NCI-H82 (cell line): ENCODE results near the gene PLGRKT.
"Not testable (repeated sequence)": the region's sequence is repeated elsewhere in the genome, so short reads cannot be mapped to it uniquely, and the experiment has no call there.

ENCODE experiments used
- DNase-seq: peaks from one replicate; lab custom pipeline; 2025; lab: John Stamatoyannopoulos, UW

The PLGRKT gene

DNA sequence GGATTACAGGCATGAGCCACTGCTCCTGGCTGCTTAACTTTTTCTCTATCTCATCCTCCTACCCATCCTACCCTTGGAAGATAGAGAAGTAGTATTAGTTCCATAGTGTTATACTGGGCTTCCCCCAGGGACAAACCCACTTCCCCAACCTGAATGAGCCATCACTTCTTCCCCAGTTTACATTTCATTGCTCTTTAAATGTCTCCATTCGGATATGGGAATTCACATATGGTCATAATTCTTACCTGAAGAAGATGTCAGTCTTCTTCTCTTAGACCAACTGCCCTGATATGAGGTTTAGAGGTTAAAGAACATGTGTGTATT is 14.5 kb upstream of the PLGRKT start:
- no peak for DNase-seq

DNA sequence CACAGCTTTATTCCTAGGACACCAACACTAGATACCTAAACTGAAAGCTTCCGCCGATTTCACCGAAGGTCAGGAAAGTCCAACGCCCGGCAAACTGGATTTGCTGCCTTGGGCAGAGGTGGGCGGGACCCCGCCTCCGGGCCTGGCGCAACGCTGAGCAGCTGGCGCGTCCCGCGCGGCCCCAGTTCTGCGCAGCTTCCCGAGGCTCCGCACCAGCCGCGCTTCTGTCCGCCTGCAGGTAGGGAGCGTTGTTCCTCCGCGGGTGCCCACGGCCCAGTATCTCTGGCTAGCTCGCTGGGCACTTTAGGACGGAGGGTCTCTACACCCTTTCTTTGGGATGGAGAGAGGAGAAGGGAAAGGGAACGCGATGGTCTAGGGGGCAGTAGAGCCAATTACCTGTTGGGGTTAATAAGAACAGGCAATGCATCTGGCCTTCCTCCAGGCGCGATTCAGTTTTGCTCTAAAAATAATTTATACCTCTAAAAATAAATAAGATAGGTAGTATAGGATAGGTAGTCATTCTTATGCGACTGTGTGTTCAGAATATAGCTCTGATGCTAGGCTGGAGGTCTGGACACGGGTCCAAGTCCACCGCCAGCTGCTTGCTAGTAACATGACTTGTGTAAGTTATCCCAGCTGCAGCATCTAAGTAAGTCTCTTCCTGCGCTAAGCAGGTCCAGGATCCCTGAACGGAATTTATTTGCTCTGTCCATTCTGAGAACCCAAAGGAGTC is 12.8 kb upstream of the PLGRKT start, which contains the start of gene CD274:
CD274 (plus strand) TSS at position 184 of the 733 bp plus-strand sequence. CDS start 5,572 bp downstream, outside the sequence.
- peak; percentile 84 for DNase-seq

DNA sequence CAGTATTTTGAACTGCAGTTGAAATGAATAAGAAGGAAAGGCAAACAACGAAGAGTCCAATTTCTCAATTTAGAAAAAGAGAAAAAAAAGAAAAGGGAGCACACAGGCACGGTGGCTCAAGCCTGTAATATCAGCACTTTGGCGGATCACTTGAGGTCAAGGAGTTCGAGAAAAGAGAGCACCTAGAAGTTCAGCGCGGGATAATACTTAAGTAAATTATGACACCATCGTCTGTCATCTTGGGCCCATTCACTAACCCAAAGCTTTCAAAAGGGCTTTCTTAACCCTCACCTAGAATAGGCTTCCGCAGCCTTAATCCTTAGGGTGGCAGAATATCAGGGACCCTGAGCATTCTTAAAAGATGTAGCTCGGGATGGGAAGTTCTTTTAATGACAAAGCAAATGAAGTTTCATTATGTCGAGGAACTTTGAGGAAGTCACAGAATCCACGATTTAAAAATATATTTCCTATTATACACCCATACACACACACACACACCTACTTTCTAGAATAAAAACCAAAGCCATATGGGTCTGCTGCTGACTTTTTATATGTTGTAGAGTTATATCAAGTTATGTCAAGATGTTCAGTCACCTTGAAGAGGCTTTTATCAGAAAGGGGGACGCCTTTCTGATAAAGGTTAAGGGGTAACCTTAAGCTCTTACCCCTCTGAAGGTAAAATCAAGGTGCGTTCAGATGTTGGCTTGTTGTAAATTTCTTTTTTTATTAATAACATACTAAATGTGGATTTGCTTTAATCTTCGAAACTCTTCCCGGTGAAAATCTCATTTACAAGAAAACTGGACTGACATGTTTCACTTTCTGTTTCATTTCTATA is 12.0 kb upstream of the PLGRKT start:
- DNase-seq: peak; percentile 65

DNA sequence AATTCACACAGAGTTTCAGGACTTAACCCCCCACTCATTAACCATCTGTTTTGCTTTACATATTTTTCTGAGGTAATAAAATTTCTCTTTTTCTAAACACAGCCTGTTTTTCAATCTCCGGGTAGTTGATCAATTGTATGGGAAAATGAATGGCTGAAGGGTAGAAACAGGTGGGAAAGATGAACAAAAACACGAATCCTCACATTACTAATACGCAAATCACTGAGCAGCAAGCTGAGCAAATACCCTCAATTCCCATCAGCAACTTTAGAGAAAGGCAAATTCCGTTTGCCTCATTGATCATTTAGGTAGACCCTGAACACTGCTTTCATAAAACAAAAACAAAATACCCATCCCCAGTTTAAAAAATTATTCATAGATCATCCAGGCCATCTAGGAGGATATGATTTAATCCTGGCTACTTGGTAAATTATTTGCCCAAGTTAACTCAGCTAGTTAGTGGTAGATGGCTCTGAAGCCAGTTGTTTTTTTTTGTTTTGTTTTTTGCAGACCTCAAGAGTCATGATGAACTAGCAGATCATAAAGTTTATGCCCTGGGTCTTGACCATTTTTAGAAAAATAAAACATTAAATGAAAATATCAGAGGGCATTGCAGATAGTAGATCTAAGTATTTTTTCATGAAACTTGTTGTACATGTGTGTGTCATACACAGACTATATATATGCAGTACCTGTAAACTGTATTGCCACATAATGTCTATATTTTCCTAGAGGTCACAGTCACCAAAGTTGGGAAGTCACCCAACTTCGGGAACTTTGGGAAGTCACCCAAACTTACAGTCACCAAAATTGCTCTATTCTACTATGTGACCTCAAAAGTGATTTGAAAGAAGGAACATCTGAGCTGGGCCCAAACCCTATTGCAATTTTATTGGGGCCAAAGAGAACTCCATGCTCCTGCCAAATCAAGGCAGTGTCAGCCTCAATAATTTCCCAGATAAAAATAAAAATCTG is 11.0 kb upstream of the PLGRKT start:
- no peak for DNase-seq

DNA sequence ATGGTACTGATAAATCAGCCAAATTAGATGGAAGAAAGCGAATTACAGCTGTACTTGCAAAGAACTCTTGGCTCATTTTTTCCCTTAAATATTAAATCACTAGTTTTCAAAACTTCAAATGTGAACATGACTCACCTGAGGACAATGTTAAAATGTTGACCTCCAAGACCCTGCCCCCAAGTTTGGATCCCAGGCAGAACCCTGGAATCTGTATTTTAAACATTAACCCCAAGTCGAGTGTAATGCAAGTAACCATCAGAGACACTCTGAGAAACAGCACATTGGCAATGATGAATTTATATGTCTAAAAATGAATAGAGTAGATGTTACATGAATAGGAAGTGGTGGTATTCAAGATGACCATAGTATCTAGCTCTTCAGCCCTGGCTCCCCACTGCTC is 10.3 kb upstream of the PLGRKT start:
- no peak for DNase-seq

DNA sequence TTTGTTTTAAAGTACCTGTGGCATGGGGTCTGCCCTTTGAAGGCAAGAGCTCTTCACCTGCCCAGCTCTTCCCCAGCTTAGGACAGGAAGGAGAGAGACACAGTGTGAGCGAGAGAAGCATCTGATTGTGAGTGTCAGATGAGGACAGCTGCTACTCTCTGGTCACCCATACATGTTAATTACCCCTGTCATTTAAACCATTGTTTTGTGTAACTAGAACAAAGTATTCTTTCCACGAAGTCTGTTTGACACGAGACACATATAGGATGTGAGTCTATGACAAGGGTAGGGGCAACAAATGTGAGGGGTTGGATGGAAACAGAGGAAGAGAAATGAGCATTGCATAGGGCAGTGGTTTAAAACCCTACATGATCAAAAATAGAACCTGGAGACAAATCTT is 9.6 kb upstream of the PLGRKT start:
- no peak for DNase-seq

DNA sequence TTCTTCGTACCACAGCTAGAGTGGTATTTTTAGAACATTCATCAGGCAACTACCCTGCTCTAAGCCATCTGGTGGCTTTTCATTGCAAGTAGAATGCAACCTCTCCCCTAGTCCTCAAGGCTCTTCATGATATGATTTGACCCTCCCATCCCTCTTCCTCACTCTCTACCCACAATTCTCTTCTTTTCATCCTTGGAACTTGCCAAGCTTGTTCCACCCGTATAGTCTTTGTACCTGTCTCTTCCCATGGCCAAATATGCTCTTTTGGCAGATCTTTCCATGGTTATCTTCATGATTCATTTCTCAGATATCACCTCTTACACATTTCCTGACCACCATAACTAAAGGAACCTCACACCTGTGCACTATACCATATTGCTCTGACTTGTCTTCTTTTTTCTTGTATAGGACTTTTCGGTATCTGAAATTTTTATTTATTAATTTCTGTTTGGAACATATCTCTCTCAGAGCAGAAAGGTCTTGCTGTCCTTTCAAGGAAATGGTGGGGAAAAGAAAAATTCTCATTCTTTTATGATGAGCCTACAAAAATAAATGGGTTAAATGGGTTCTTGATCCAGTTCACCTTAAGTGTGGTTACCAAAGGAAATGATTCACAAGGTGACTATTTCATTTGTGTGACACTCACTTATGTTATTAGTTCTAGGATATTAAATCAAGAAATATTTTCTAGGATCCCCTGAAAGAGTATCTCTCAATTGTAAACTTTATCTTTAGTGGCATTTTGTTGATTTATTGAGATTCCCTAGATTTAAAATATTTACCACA is 8.9 kb upstream of the PLGRKT start:
- no peak for DNase-seq

DNA sequence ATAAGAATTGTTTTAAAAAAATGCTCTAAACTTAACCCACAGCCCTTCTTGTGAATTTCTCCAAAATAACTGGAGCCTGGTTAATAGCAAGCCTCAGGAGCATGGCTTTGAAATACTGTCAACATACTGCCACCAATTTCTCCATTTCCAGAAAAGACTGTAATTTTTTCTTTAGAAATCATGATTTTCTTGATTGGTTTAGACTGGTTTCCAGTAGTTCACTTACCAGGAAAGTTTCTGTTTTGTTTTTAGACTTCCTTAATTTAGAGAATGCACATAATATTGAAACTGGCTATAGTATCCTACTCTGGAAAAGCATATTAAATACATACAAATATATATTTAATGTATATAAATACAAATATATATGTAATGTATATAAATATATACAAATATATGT is 8.2 kb upstream of the PLGRKT start:
- DNase-seq: no peak

DNA sequence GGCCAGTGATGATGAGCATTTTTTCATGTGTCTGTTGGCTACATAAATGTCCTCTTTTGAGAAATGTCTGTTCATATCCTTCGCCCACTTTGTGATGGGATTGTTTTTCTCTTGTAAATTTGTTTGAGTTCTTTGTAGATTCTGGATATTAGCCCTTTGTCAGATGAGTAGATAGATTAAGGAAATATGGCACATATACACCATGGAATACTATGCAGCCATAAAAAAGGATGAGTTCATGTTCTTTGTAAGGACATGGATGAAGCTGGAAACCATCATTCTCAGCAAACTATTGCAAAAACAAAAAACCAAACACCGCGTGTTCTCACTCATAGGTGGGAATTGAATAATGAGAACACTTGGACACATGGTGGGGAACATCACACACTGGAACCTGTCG is 7.4 kb upstream of the PLGRKT start:
- not testable (repeated sequence) for DNase-seq

DNA sequence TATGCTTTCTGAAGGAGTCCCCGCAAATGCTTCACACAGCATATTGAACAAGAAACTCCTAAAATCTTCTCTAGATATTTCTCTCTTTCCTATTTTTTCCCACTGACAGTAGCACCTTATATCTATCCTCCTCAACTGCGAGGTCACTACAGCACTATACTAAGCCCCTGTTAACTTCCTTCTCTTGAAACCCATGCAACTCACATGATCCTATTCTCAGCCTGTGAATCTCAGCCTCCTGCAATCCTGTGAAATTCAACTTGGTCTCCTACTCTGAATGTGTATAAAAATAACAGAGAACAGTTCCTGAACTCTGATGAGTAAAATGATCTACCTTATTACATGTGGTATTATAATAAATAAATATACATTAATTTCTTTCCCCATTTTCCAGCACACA is 6.1 kb upstream of the PLGRKT start:
- DNase-seq: no peak

DNA sequence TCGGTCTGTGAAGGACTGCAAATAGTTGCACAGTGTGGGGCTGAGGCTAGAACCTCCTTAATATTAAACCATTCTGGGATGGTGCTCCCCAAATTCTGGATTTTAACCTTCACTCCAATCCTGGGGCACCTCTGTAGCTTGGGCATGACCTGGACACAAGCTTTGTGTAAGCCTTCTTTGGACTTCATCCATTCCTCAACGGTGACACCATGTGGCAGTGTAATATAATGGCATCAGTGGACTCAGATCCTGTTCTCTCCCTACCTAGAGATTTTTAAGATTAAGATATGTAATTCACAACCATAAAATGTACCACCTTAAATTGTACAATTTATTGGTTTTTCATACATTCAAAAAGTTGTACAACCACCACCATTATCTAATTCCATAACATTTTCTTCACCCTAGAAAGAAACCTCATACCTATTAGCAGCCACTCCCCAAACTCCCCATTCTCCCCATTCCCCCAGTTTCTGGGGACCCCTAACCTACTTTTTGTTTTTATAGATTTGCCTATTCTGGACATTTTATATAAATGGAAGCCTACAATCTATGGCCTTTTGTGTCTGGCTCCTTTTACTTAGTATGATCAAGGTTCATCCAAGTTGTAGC is 4.8 kb upstream of the PLGRKT start:
- DNase-seq: peak; percentile 67

DNA sequence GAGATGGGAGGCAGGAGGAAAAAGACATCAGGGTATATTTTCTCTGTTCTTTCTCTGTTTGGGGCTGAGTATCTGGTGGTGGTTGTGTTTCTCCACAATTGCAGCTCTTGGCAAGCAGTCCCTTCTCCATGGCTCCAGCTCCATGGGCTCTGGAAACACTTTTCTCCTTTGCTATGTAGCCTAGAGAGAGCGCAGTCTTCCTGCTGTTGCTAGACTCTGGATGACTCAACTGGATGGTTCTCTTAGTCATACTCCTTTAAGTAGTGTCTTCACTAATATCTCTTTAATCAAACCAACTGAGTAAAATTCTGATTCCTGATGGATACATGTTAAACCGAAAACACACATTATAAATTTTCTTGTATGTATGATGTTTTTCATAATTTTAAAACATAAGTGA is 3.3 kb upstream of the PLGRKT start:
- no peak for DNase-seq

DNA sequence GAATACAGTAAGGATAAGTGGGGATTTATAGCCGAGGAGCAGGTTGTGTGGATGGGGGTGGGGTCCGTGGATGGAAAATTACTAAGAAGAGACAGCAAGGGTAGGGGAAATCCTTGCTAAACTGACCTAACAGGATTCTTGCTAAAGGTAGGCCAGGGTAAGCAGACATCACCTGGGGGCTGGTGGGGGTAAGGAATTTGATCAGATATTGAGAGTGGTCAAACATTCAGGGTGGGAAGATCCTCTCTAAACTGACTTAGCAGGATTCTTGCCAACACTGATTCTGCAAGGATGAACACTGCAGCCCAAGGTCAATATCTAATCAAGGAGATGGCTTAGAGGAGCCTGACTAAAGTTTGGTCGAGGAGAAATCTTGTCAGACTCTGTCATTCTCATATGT is 2.7 kb upstream of the PLGRKT start:
- peak; percentile 33 for DNase-seq

DNA sequence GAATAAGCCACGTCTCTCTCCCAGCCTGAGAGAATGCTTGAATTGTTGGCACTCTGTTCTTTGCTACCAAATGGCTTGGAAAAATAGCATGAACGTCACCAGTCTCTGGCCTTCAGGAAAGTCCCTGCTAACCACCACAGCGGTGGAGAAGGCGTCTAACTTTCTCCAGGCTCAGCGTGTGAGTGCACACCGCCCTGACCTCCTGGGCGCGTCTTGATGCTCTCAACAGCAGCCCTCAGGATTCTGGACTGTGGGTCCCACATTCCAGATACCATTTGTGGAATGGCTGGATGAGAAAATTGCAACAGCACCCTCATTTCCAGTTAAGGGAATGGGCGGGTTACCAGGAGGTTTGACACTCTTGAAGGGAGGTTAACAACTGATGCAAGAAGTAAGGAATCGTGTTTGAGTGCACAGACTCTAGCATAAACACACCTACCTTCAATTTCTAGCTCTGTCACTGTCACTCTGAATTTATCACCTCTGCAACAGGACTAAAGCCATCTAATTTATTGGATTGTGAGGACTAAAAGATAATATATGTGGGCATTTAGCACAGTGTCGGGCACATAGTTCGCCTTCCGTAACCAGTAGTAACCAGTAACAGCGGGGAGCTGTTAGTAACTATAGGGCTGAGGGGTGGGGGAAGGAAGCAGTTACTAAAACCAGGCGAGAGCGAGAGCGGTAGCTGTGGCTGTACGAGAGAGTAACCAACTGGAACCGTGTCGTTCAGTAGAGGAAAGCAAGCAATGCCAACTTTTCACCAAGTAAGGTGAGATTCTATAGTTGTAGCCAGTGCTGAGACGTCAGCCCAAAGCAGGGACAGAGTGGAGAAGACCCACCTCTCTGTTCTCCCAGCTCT is 807 bp upstream of the PLGRKT start:
- DNase-seq: no peak

DNA sequence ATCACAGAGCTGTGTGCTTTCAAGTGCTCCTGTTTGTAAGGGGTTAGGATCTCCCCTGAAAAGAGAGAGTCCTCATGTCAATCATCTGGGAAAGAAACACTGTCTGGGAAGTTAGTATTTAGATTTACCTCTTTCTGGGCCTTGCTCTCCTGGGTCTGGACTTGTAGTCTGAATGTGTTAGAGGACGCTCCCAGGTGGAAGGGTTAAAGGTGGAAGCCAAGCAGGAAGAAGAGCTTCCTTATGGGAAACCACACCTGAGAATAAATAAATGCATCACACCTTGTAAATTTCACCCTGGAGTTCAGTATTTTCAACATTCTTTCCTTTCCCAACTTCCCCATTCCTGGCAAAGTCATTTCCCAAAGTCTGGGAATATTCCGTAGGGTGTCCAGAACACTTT is 1.3 kb downstream of the PLGRKT start:
- DNase-seq: no peak

DNA sequence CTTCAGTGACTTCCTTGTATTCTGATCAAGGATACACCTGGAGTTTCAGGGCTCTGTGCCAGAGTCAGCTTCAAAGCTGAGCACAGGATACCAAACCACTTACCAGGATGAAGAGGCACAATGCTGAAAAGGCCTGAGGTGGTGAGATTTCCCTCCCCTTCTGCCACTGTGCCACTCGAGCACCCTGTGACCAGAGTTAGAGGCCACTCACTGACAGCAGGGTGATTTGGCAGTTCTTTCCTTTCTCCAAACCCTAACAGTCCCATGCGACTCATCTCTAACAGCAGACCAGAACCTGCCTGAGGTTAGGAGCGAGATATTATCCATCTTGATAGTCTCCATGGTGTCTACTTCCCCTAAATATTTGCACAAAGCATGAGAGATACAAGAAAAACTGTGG is 1.8 kb downstream of the PLGRKT start:
- DNase-seq: no peak

DNA sequence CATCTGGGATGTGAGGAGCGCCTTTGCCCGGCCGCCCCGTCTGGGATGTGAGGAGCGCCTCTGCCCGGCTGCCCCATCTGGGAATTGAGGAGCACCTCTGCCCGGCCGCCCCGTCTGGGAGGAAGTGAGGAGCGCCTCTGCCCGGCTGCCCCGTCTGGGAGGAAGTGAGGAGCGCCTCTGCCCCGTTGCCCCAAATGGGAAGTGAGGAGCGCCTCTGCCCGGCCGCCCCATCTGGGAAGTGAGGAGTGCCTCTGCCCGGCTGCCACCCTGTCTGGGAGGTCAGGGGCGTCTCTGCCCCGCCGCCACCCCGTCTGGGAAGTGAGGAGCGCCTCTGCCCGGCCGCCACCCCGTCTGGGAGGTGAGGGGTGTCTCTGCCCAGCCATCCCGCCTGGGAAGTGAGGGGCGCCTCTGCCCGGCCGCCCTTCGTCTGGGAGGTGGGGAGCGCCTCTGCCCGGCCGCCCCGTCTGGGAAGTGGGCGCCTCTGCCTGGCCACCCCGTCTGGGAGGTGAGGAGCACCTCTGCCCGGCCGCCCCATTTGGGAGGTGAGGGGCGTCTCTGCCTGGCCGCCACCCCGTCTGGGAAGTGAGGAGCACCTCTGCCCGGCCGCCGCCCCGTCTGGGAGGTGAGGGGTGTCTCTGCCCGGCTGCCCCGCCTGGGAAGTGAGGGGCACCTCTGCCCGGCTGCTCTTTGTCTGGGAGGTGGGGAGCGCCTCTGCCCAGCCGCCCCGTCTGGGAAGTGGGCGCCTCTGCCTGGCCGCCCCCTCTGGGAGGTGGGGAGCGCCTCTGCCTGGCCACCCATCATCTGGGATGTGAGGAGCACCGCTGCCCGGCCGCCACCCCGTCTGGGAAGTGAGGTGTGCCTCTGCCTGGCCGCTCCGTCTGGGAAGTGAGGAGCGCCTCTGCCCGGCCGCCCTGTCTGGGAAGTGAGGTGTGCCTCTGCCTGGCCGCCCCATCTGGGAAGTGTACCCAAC is 3.6 kb downstream of the PLGRKT start:
- DNase-seq: not testable (repeated sequence)

DNA sequence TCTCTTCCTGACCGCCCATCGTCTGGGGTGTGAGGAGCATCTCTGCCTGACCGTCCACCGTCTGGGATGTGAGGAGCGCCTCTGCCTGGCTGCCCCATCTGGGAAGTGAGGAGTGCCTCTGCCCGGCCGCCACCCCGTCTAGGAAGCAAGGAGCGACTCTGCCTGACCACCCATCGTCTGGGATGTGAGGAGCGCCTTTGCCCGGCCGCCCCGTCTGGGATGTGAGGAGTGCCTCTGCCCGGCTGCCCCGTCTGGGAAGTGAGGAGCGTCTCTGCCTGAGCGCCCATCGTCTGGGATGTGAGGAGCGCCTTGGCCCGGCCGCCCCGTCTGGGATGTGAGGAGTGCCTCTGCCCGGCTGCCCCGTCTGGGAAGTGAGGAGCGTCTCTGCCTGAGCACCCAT is 4.4 kb downstream of the PLGRKT start:
- DNase-seq: not testable (repeated sequence)

DNA sequence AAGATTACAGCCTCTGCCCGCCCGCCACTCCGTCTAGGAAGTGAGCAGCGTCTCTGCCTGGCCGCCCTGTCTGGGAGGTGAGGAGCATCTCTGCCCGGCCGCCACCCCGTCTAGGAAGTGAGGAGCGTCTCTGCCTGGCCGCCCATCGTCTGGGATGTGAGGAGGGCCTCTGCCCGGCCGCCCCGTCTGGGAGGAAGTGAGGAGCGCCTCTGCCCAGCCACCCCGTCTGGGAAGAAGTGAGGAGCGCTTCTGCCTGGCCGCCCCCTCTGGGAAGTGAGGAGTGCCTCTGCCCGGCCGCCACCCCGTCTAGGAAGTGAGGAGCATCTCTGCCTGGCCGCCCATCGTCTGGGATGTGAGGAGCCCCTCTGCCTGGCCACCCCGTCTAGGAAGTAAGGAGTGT is 4.8 kb downstream of the PLGRKT start:
- not testable (repeated sequence) for DNase-seq
